Activated CD8-positive, alpha-beta T cell treated with anti-CD3 and anti-CD28 coated beads for 36 hours (primary cell): ENCODE measurements around the gene TMEM215. TPM values are rescaled to one million over a fixed set of nuclear protein-coding genes. Genes with fewer than 3 reads are reported as not detected.
"Not testable (repeated sequence)": the region's sequence is repeated elsewhere in the genome, so short reads cannot be mapped to it uniquely, and the experiment has no call there.

Experiments used
- ATAC-seq: fragments of 200-7000 bp; cut with Tn5 transposase; one replicate; pipeline ENCODE4 v1.10.0; 2021; ENCODE audit warnings: mild to moderate bottlenecking, moderate library complexity
- CTCF ChIA-PET: fragments of 350-600 bp; sonication (Branson Sonifier 250); formaldehyde crosslinking; loops from one replicate; lab custom pipeline; 2021; ENCODE audit warnings: antibody characterized with exemption; lab: Charles Lee
- POLR2A ChIA-PET: fragments of 350-600 bp; sonication (Branson Sonifier 250); formaldehyde crosslinking; loops from one replicate; lab custom pipeline; 2021; ENCODE audit warnings: antibody characterized with exemption; lab: Charles Lee
- DNase-seq: peaks from one replicate; pipeline ENCODE4 v3.0.0-alpha.2; 2020
- H3K27ac Mint-ChIP-seq: one replicate; pipeline ENCODE4 v1.8.0; 2021; ENCODE audit warnings: mild to moderate bottlenecking, mixed read lengths
- H3K27me3 Mint-ChIP-seq: one replicate; pipeline ENCODE4 v1.8.0; 2021; ENCODE audit warnings: mixed read lengths
- H3K36me3 Mint-ChIP-seq: one replicate; pipeline ENCODE4 v1.8.0; 2021; ENCODE audit warnings: low read depth, mixed read lengths
- H3K4me1 Mint-ChIP-seq: one replicate; pipeline ENCODE4 v1.8.0; 2021; ENCODE audit warnings: low read depth, mixed read lengths
- H3K4me3 Mint-ChIP-seq: one replicate; pipeline ENCODE4 v1.8.0; 2021; ENCODE audit warnings: mild to moderate bottlenecking, moderate library complexity, mixed read lengths
- H3K9me3 Mint-ChIP-seq: one replicate; pipeline ENCODE4 v1.8.0; 2021; ENCODE audit warnings: mixed read lengths
- intact Hi-C: fragments of 100-400 bp; cut with micrococcal nuclease; formaldehyde crosslinking; loops from one replicate; pipeline ENCODE4 v1.10.0; 2022
- total RNA-seq, 2 experiments: library from RNA; stranded (reverse); gene quantifications; one replicate each; pipeline ENCODE4 v1.2.3, GENCODE V29; 2021
- TF ChIP-seq, protein P1 (sequence below): fragments of 200-600 bp; IDR thresholded peaks from one replicate; pipeline ENCODE4 v1.8.0; 2022; ENCODE audit warnings: antibody characterized with exemption, mild to moderate bottlenecking

TMEM215 gene
- total RNA-seq, 2 experiments from 2014 or later = not detected

DNA sequence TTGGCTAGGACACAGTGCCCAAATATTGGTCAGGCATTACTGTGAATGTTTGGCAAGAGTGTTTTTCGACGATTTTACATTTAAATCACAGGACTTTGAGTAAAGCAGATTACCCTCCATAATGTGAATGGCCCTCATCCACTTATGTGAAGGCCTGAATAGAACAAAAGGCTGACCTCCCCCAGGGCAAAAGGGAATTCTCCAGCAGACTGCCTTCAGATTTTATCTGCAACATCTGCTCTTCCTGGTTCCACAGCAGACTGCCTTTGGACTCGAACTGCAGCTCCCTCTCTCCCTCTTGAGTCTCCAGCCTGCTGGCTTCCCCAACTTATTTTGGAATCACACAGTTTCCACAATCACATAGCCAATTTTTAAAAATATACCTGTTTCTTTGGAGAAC is 7.1 kb upstream of the TMEM215 start:
- no peaks in the 10 kb centered on the region for H3K4me1 Mint-ChIP-seq
- H3K9me3 Mint-ChIP-seq = peaks cover 21% of the 10 kb centered on the region
- ChIA-PET CTCF (no interaction called here), POLR2A (no interaction called here)
- peaks cover 9% of the 10 kb centered on the region for H3K27me3 Mint-ChIP-seq
- no peak overlapping the region for H3K27ac Mint-ChIP-seq
- DNase-seq = no peak
- no peaks in the 10 kb centered on the region for H3K36me3 Mint-ChIP-seq
- intact Hi-C loops = no loop called here
- no peak for ATAC-seq
- H3K4me3 Mint-ChIP-seq = no peak overlapping the region
- TF ChIP-seq, protein P1, sequence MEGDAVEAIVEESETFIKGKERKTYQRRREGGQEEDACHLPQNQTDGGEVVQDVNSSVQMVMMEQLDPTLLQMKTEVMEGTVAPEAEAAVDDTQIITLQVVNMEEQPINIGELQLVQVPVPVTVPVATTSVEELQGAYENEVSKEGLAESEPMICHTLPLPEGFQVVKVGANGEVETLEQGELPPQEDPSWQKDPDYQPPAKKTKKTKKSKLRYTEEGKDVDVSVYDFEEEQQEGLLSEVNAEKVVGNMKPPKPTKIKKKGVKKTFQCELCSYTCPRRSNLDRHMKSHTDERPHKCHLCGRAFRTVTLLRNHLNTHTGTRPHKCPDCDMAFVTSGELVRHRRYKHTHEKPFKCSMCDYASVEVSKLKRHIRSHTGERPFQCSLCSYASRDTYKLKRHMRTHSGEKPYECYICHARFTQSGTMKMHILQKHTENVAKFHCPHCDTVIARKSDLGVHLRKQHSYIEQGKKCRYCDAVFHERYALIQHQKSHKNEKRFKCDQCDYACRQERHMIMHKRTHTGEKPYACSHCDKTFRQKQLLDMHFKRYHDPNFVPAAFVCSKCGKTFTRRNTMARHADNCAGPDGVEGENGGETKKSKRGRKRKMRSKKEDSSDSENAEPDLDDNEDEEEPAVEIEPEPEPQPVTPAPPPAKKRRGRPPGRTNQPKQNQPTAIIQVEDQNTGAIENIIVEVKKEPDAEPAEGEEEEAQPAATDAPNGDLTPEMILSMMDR = no peak

DNA sequence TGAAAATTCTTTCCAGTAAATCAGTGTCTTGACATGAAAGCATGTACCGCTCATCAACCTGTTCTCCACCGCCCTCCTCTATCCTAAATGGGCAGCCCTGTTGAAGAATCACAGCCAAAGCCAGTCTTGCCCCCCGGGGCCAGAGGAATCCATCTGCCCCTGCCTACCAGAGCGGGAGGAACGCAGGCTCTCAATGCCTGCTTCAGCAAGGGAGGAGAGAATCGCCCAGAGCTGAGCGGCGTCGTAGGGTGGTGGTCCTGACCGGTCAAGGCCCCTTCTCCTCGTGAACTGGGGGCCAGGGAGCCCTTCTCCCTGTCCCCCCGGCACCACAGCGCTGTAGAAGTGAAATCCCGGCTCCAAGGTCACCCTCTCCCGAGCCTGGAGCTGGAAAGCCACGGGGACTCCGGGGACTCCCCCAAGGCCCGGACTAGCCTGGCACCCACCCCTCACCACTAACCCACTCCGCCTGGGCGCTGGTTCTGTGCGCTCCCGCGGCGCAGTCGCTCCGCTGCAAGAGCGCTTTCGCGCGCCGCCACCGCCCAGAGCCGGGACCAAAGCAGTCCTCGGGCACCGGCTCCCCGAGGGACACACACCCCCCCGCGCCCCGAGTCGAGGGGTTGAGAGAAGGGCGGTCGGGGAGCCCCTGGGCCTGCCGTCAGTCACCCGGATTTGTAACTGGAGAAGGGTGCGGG is 718 bp upstream of the TMEM215 start:
- TF ChIP-seq, protein P1 = no peak
- Mint-ChIP-seq H3K27me3 (peaks cover 29% of the 10 kb centered on the region), H3K9me3 (no peaks in the 10 kb centered on the region), H3K4me1 (no peaks in the 10 kb centered on the region), H3K27ac (no peak overlapping the region), H3K36me3 (no peaks in the 10 kb centered on the region), H3K4me3 (no peak overlapping the region)
- ChIA-PET POLR2A (no interaction called here), CTCF (no interaction called here)
- intact Hi-C loops = no loop called here
- DNase-seq = no peak
- no peak for ATAC-seq

DNA sequence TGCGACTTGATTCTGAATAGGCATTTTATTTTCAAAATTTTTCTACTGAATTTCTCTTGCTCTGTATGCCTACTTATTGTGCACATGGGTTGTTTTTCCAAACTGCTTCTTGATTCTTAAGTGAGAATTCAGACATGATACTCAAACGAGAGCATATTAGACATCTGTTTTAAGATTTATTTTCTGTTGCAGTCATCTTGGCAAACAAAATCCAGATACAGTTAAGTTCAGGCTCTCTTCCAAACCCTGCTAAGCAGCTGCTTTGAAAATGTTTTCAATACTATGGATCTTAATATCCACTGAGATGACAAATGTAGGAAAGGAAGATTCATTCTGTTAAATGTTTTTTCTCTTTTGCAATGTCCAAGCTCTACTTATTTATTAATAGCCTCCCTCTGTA is 4.5 kb downstream of the TMEM215 start:
- Mint-ChIP-seq H3K27ac (no peak overlapping the region), H3K36me3 (no peaks in the 10 kb centered on the region), H3K9me3 (no peaks in the 10 kb centered on the region), H3K27me3 (peaks cover 20% of the 10 kb centered on the region), H3K4me1 (no peaks in the 10 kb centered on the region), H3K4me3 (no peak overlapping the region)
- ChIA-PET CTCF (no interaction called here), POLR2A (no interaction called here)
- ATAC-seq (no peak), DNase-seq (no peak)
- intact Hi-C loops = no loop called here
- TF ChIP-seq, protein P1 = no peak

DNA sequence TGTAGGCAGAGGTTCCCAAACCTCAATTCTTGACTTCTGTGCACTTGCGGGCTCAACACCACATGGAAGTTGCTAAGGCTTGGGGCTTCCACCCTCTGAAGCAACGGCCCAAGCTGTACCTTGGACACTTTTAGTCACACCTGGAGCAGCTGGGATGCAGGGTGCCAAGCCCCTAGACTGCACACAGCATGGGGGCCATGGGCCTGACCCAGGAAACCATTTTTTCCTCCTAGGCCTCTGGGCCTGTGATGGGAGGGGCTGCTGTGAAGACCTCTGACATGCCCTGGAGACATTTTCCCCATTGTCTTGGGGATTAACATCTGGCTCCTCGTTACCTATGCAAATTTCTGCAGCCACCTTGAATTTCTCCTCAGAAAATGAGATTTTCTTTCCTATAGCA is 12.7 kb downstream of the TMEM215 start:
- H3K4me1 Mint-ChIP-seq, intact Hi-C loops, CTCF ChIA-PET, DNase-seq, POLR2A ChIA-PET, H3K36me3 Mint-ChIP-seq, H3K4me3 Mint-ChIP-seq, H3K27ac Mint-ChIP-seq, H3K27me3 Mint-ChIP-seq, ATAC-seq: not testable (repeated sequence)
- H3K9me3 Mint-ChIP-seq = peaks cover 14% of the 10 kb centered on the region

DNA sequence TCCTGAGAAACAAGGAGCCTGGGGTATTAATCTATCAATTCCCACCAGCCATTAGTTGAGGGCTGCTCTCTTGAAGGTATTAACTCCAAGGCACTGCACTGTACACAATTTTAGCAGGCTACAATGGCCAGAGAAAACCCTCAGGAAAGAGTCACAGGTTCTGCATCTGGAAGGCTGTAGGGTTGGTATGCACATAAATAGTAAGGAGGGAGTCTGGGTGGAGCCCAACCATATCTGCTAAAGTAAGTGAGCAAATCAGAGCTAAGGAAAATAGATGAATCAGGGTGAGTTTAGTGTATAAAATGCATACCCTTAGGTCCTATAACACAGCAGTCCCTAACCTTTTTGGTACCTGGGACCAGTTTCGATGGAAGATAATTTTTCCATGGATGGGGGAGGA is 18.2 kb downstream of the TMEM215 start:
- peaks cover 8% of the 10 kb centered on the region for H3K27me3 Mint-ChIP-seq
- no peak overlapping the region for H3K4me3 Mint-ChIP-seq
- DNase-seq (no peak), ATAC-seq (no peak)
- CTCF ChIA-PET = no interaction called here
- H3K4me1 Mint-ChIP-seq = no peaks in the 10 kb centered on the region
- no peaks in the 10 kb centered on the region for H3K36me3 Mint-ChIP-seq
- intact Hi-C loops = no loop called here
- TF ChIP-seq, protein P1 = no peak
- POLR2A ChIA-PET = no interaction called here
- H3K9me3 Mint-ChIP-seq = peaks cover 7% of the 10 kb centered on the region
- no peak overlapping the region for H3K27ac Mint-ChIP-seq
